ENCODE measurements around the gene TMEM138. TPM values are rescaled to one million over a fixed set of nuclear protein-coding genes. Genes with fewer than 3 reads are reported as not detected.

Gene TMEM138
- total RNA-seq, 1 donor, result 38.5 TPM

DNA sequence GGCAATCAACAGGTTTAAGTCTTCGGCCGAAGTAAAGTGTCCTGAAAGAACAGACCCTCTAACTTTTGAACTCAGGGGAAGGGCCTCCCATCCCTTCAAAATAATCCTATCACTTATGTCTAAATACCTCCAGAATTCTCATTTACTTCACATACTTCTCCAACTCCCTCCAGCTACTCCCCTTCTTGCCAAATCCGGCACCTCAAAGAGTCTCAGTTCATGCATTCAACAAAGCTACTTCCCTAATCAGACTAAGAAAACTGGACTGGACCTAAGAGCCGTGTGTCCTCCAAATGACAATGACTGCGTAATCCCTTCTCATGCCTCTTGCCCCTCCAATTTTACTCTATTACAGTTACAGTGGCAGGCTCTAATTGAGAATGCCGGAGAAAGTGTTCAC is 30.5 kb upstream of the TMEM138 start:
- TF ChIP-seq, protein P1, sequence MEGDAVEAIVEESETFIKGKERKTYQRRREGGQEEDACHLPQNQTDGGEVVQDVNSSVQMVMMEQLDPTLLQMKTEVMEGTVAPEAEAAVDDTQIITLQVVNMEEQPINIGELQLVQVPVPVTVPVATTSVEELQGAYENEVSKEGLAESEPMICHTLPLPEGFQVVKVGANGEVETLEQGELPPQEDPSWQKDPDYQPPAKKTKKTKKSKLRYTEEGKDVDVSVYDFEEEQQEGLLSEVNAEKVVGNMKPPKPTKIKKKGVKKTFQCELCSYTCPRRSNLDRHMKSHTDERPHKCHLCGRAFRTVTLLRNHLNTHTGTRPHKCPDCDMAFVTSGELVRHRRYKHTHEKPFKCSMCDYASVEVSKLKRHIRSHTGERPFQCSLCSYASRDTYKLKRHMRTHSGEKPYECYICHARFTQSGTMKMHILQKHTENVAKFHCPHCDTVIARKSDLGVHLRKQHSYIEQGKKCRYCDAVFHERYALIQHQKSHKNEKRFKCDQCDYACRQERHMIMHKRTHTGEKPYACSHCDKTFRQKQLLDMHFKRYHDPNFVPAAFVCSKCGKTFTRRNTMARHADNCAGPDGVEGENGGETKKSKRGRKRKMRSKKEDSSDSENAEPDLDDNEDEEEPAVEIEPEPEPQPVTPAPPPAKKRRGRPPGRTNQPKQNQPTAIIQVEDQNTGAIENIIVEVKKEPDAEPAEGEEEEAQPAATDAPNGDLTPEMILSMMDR (IDR thresholded peaks at IDR 0.05; ENCODE audit: insufficient read depth, low read length), result no peak
- DNase-seq (ENCODE audit: low read depth), result peak; percentile 12
- H3K4me3 ChIP-seq (ENCODE audit: low read depth, low read length), result peak overlapping the region; percentile 69

DNA sequence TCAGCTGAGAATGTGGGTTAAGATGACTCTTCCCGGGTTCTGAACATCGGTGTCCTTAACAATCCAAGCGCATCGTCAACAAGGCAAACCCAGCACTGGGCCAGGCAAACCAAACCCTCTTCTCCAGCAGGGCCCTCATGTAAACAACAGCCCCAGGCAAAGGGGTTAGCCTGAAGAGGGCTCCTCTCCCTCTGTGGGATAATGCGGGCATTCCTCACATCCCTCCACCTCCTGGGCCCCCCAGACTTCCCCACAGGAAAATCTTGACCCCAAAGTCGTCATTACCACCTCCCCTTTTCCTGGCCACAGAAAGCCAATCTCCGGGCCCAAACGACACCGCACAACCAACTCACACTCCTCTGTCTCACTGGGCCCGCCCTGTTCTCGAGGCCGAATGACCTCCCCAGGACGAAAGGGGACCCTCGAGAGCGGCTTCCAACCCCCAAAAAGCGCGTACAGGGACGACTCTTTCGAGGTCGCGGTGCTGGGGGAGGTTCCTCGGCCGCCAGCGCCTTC is 29.8 kb upstream of the TMEM138 start:
- H3K4me3 ChIP-seq (ENCODE audit: low read depth, low read length), result peak overlapping the region; percentile 69
- DNase-seq (ENCODE audit: low read depth), result peak; percentile 38
- TF ChIP-seq, protein P1 (IDR thresholded peaks at IDR 0.05; ENCODE audit: insufficient read depth, low read length), result peak; percentile 3

DNA sequence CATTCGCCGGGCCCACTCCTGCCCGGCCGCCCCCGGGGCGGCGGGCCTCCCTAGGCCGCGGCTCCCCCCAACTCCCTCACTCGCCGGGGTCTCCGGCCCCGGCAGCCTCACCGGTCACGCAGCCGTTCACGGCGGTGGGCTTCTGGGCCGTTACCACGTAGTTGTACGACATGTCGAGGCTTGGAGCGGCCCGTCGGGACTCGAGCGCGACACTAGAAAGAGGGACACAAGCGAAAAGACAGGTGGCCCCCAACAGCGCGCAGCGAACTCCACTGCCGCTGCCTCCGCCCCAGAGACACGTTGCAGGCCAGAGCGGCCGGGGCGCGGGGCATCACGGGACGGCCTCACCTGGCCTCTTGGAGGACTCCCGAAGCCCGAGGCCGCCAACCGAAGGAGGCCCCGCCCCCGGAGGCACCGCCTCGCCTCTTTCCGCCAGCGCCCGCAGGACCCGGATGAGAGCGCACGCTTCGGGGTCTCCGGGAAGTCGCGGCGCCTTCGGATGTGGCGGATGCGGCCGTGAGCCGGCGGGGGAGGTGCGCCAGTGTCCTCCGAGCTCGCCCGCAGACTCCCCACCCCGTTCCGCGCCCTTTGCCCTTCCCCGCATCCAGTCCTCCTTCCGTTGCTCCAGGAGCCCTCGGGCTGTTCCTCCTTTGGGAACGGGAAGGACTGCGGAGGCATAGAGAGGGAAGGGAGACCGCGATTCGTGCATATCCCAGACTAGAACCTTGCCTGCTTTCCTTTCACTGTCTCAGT is 29.2 kb upstream of the TMEM138 start, which contains the start of the genes DDB1 and TKFC:
Gene DDB1 (minus strand): TSS at position 309 of the 753 bp plus-strand sequence. CDS start 137 bp downstream, at position 172.
Gene TKFC (plus strand): TSS at position 432 of the 753 bp plus-strand sequence. CDS start 1,501 bp downstream, outside the sequence.
- DNase-seq (ENCODE audit: low read depth), result peak; percentile 81
- TF ChIP-seq, protein P1 (IDR thresholded peaks at IDR 0.05; ENCODE audit: insufficient read depth, low read length), result no peak
- H3K4me3 ChIP-seq (ENCODE audit: low read depth, low read length), result peak within 1 kb of the TSS; percentile 69

DNA sequence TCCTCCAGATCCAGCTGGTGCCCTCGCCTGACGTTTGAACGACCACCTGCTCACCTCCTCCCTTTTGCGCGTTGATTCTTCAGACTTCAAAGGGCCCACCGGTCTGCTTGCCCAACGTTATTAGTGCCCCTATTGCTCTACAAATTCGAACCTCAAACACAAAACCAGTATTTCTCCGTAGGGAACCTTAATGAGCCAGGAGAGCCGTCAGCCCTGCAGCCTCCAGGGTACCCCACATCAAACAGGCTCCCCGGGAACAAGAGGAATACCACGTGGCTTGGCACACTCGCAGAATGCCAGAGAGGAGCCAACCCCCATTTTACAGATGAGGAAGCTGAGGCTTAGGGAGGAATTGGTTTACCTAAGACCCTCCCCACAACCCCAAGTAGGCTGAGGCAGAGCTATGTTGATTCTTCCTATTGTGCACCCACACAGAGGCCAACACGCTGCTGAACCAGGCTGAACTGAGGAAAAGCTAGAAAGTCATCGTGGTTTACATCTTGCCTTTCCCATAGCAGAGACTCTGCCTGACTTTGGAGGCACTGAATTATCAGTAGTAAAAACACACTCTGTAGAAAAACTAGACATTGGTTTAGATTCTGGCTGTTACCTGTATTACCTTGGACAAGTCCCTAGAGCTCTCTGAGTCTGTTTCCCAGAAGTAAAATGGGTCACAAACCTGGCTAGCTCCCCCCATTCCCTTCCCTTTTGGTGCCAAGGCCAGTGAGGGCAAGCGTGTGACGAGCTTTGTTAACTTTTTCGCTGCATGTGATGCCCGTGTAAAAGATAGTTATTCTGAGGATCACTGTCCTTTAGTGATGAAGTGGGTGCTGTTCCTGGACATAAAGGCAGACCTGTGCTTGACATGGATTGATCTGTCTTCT is 28.4 kb upstream of the TMEM138 start:
- TF ChIP-seq, protein P1 (IDR thresholded peaks at IDR 0.05; ENCODE audit: insufficient read depth, low read length), result no peak
- DNase-seq (ENCODE audit: low read depth), result no peak
- H3K4me3 ChIP-seq (ENCODE audit: low read depth, low read length), result peak overlapping the region; percentile 69

DNA sequence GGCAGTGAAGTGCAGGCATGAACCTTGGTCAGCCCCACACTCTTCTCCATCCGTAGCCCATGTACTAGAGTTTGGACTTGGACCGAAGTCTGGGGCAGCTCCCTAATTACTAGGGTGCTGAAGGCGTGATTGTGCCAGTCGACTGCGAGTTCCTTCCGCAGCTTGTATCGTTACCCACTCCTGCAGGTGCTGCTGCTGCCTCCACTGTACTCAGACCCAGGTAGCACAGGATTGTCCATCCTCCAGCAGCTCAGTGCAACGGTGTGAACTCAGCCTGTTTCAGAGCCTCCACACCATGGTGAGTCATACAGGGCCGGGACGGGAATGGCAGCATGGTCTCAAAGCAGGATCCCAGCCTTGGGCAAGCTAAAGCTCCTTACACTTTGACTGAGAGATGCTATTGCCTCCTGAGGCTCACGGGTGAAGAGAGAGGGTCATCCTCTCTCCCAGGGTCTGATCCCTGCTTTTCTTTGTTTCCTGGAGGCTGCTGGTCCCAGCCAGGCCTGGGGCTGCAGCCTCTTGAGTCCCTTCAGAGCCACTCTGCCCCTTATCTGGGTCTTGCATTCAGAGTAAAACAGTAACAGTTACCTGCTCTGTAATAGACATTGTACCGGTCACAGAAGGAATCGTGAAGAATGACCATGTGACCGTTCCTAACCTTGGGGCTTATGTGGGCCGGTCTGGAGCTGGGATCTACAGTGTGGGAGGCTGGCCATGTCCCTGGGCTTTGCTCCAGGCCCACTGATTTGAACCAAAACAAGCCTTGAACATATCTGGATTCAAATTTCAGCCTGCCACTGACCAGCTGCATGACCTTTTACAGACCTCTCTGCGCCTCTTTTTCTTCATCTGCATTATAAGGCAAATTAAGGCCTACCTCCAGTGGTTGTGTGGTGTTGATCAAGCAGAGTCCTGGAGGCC is 27.5 kb upstream of the TMEM138 start:
- TF ChIP-seq, protein P1 (IDR thresholded peaks at IDR 0.05; ENCODE audit: insufficient read depth, low read length), result no peak
- H3K4me3 ChIP-seq (ENCODE audit: low read depth, low read length), result no peak overlapping the region
- DNase-seq (ENCODE audit: low read depth), result peak; percentile 53

DNA sequence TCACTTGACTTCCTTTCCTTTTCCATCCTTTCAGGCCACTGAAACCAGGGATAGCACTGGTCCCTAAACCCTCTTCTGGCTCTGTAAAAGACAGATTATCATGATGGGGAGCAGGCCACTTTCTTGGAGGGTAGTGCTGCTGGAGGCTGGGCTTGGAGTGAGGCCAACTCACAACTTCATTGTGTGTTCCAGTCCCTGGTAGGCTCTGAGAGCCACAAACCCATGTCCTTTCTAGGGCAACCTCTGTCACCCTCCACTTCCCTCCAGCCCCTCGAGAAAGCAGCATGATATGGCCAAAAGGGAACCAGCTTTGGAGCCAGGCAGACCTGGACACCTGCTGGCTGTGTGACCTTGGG is 26.8 kb upstream of the TMEM138 start:
- no peak overlapping the region for H3K4me3 ChIP-seq (ENCODE audit: low read depth, low read length)
- peak; percentile 47 for DNase-seq (ENCODE audit: low read depth)
- TF ChIP-seq, protein P1 (IDR thresholded peaks at IDR 0.05; ENCODE audit: insufficient read depth, low read length), result no peak

Measured in fibroblast of the aortic adventitia (primary cell).